ENCODE measurements around the gene FAM110C.
"Not testable (repeated sequence)": the region's sequence is repeated elsewhere in the genome, so short reads cannot be mapped to it uniquely, and the experiment has no call there.

FAM110C gene

DNA sequence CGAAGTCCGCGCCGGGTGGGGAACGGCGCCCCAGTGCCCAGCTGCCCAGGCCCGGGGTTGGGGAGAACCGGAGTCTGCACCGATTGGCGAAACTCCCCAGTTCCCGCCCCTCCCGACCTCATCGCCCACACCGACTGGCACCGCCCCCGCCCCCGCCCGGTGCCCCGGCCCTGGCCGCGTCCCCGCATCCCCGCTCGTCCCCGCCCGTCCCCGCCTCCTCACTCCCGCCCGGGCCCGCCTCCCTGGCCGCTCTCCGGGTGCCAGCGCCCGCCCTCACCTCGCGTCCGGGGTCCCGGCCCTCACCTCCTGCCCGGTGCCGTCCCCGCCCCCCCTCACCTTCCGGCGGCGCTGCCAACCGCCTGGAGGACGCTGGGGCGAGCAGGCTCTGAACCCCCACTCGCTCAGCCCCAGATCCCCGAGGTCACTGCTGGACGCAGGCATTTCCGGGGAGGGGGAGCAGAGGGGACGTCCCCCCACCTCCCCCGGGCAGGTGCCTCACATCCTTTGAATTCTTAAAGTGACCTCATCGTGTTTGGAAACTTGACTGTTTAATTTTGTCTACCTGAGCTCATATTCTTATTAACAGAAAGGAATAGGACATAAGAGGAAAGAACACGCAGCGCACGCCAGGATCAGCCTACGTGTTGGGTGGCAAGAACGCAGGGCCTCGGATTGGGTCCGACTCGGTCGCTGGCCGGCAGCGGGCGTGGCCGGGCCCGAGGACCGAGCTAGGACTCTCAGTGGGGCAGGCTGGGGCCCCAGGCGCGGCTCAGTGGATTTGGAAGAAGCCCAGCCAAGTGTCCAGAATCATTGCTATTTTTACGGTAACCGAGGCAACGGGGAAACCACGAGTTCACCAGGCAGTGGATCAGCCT lies at the start of gene FAM110C:
FAM110C (minus strand) TSS at position 35 of the 875 bp plus-strand sequence. CDS start 120 bp downstream, outside the sequence.
- DNase-seq = no peak

GRCh38 chr2:92326-92725 lies 46.0 kb upstream of the FAM110C start:
- no peak for DNase-seq

GRCh38 chr2:90645-91312 lies 44.5 kb upstream of the FAM110C start:
- DNase-seq = no peak

GRCh38 chr2:85761-86160 lies 39.5 kb upstream of the FAM110C start:
- DNase-seq = no peak

- DNase-seq = no peak
Observed at GRCh38 chr2:84121-84520, 37.8 kb upstream of the FAM110C start.

DNA sequence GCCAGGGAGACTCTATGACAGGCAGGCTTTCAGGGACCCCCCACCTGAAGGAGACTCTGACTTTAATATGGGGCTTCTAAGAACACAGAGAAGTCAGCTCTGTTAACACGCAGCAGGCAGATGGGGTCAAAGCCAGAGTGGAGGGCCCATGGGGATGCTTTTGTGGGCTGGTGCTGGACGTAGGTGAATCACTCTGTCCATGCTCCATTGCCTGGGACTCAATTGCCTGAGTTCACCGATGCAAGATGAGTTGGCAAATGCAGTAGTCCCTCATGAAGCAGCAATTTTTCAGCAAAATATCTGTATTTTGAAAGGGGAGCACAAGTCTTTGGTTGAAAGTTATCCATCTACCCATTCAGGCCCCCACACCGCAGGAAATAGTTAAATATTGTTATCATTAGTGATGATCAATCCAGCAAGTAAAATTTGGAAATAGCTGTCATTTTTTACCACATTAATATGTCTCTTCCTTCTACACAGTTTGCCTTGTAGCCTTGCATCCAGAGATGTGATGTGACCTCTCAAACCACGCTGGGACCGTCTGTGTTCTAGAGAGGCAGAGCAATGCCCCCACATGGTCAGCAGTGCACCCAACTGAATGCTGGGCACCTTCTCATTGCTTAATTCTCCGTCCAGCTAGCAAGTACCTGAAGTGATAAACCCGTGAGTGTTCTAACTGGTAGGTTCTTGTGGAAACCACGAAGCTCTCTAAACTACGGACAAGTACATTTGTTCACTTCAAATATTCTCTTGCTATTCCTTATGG lies 34.8 kb upstream of the FAM110C start:
- no peak for DNase-seq

DNA sequence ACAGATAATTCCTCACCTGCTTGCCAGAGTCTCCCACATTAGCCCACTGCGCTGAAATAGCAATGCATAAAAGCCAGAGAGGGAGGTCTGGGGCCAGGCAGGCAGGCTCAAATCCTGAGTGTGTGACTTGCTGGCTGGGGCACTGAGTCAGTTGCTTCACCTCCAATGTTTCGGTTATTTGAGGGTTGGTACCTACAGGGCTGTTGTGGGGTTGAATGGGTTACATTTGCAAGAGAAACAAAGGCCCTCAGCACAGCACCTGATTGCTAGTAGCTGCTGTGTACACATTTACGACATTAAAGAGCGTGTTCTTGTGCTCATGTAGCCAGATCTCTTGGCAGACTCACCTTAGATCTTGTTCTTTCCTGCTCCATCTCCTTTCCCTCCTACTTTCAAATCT lies 34.1 kb upstream of the FAM110C start:
- DNase-seq = no peak

DNA sequence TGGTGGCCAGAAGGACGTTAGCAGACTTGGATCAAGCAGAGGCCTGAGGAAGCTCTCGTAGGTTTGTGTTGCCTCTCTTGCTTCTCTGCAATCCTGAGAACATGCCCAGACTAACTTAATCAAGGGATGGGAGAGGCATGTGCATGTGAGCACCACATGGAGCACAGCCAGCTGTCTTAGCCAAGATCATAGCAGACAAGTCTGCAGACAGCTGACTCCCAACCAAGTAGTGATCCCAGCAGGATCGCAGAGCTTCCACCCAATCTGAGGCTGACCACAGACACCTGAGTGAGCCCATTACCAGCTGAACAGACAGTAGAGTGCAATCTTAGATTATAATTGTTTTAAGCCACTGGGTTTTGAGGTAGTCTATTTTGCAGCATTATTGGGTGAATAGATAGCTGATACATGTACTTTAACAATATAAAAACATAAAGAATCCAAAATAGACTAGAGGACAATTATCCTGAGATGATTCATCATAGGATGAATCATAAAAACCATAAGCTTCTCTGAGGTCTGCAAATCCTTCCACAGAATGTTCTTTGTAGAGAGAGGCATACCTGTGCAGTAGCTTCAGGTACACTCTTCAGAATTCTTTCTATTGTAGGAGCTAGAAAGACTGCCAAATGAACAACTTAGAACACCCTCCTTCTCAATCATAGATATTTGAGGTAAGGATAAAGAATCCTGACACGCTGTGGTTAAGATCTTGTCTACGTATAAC lies 25.2 kb upstream of the FAM110C start:
- no peak for DNase-seq

GRCh38 chr2:69366-70344 lies 23.4 kb upstream of the FAM110C start:
- DNase-seq = no peak

DNA sequence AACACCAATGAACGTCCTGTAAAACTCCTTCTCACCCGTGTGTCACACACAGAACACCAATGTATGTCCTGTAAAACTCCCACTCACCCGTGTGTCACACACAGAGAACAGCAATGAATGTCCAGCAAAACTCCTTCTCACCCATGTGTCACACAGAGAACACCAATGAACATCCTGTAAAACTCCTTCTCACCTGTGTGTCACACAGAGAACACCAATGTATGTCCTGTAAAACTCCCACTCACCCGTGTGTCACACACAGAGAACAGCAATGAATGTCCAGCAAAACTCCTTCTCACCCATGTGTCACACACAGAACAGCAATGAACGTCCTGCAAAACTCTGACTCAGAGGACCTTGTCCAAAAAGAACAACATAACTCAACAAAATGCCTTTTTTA lies 22.3 kb upstream of the FAM110C start:
- not testable (repeated sequence) for DNase-seq

GRCh38 chr2:66853-67252 lies 20.5 kb upstream of the FAM110C start:
- no peak for DNase-seq

DNA sequence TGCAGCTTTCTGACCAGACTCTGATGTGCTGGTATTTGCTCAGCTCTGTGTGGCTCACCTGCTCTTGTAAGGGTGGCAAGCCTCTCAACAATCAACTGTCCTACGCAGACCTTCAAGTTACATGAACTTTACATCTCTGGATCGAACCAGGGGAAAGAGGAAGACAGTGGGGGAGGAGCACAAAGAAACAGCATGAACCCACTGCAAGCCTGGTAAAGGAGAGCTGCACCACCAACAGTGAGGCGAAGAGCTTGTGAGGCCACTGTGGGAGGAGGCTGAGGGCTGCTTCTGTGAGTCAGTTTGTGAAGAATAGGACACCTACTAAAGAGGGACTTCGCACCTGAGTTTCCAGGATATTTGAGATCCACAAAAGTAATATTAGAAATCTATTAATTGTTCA lies 18.8 kb upstream of the FAM110C start:
- no peak for DNase-seq

- no peak for DNase-seq
Observed at GRCh38 chr2:55587-56448, 9.5 kb upstream of the FAM110C start.

DNA sequence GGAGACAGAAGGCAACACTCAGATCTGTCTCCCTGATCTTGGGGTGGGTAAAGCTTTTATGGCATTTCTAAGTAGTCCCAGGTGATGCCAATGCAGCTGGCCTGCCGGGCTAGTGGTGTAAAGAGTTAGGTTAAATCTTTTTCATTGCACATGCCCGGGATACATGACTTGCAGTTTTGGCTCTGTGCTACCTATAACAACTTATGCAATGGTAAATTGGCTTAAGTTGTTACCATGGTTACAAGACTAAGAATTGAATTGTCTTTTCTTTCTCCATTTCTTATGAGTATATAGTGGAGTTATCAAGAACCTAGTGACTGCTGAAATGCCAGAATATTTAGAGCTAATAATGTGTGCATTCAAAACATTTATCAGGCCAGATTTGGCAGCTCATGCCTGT lies 5.3 kb upstream of the FAM110C start:
- no peak for DNase-seq

DNA sequence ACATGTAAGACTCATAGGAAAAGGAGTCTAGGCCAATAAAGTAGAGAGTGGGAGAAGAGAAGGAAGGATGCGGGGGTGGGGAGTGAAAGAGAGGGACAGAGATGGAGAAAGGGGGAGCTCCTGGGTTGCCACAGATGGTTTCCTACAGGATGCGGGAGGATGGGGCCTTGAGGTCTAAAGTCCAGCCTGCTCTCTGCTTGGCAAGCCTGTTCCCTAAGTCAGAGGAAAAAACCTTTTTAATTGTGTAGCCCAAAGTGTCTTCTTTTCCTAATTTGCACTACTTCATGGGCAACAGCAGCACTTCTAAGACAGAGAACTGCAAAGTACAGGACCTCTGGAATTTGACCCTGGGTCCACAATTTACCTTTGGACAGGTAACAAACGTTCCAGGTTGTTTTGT lies 1.4 kb upstream of the FAM110C start:
- DNase-seq = no peak

GRCh38 chr2:47346-47725 lies 1.0 kb upstream of the FAM110C start:
- DNase-seq = no peak

DNA sequence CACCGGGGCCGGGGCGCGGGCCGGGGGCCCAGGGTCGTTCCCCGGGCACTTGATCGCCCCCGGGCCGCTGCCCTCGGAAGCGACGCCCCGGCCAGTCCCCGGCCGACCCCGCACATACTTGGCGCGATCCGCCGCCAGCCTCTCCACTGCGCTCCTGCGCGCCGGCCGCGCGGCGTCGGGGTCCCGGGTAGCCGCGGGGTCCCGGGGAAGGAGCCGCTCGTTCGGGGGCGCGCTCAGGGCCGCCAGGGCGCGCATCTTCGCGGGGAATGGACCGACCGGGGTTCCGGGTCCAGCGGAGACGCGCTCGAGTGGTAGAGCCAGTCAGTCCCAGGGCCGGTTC lies 204 bp downstream of the FAM110C start:
- DNase-seq = no peak

GRCh38 chr2:45342-46130 lies 769 bp downstream of the FAM110C start:
- no peak for DNase-seq

GRCh38 chr2:44748-45341 lies 1.5 kb downstream of the FAM110C start:
- no peak for DNase-seq

DNA sequence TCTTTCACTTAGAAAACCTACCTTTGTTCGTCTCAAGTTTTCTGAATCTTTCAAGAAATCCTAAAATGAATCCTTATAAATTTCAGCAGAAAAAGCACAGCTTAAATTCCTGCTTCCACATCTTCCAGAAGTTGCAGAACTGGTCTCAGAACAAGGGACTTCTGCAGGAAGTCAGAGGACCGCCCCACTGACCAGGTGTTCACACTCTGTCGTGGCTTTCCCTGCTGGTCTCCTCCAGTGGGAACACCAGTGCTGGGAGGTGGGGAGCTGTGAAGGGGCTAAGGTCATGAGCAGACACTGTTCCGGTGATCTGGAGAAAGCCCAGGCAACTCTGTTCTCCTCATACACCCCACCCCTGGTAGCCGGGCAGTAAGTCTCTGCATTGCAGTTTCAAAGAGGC lies 3.5 kb downstream of the FAM110C start:
- no peak for DNase-seq

Data from NCI-H446 treated with DMSO at 0.1 percent for 48 hours (cell line).